IMR-90 (cell line): ENCODE measurements around the gene ZNF133. TPM values are rescaled to one million over a fixed set of nuclear protein-coding genes. Genes with fewer than 3 reads are reported as not detected.

Experiments used
- ATAC-seq: fragments of 200-7000 bp; cut with Tn5 transposase; 2 replicates; pipeline ENCODE4 v1.9.1; 2020; ENCODE audit warnings: low read depth, mild to moderate bottlenecking, moderate library complexity
- BruUV-seq: library from RNA; stranded (reverse); fragments of 400-500 nt; replicated peaks from 2 replicates; lab custom pipeline; 2021; lab: Mats Ljungman, UMichigan
- CTCF ChIA-PET: fragments of 300-600 bp; formaldehyde crosslinking; extraction: SDS; loops from one replicate; lab custom pipeline; 2021; ENCODE audit warnings: antibody characterized with exemption; lab: Yijun Ruan, JAX
- POLR2A ChIA-PET: fragments of 300-600 bp; sonication (Branson Sonifier 250); formaldehyde crosslinking; loops from one replicate; lab custom pipeline; 2022; ENCODE audit warnings: antibody characterized with exemption; ENCODE audit not compliant: unreplicated experiment; lab: Charles Lee
- DNase-seq: peaks from one replicate; pipeline ENCODE4 v3.0.0; 2013
- H2AFZ ChIP-seq: replicated peaks from 2 replicates; pipeline ENCODE3; 2013; ENCODE audit warnings: low read length, mild to moderate bottlenecking; ENCODE audit not compliant: poor library complexity
- H2AK5ac ChIP-seq: 2 replicates; pipeline ENCODE4 v1.6.1; 2013; ENCODE audit warnings: low read depth, low read length, inconsistent platforms
- H2AK9ac ChIP-seq: replicated peaks from 2 replicates; pipeline ENCODE3; 2013; ENCODE audit warnings: mild to moderate bottlenecking, low read depth, low read length, moderate library complexity; ENCODE audit not compliant: poor library complexity
- H2BK120ac ChIP-seq: 2 replicates; pipeline ENCODE4 v1.6.1; 2013; ENCODE audit warnings: low read depth, low read length, inconsistent platforms
- H2BK15ac ChIP-seq: 3 replicates; pipeline ENCODE4 v1.6.1; 2013; ENCODE audit warnings: low read depth, low read length, inconsistent platforms
- H2BK20ac ChIP-seq: 2 replicates; pipeline ENCODE4 v1.6.1; 2013; ENCODE audit warnings: low read depth, mild to moderate bottlenecking, inconsistent platforms, low read length, moderate library complexity
- H2BK5ac ChIP-seq: 2 replicates; pipeline ENCODE4 v1.6.1; 2013; ENCODE audit warnings: mild to moderate bottlenecking, low read depth, low read length, inconsistent platforms; ENCODE audit not compliant: poor library complexity, severe bottlenecking
- H3K14ac ChIP-seq: replicated peaks from 2 replicates; pipeline ENCODE4 v1.6.1; 2013; ENCODE audit warnings: low read depth, low read length, inconsistent platforms
- H3K18ac ChIP-seq: 2 replicates; pipeline ENCODE4 v1.6.1; 2013; ENCODE audit warnings: low read depth, low read length, control low read depth
- H3K23ac ChIP-seq: 2 replicates; pipeline ENCODE4 v1.6.1; 2013; ENCODE audit warnings: low read depth, low read length, inconsistent platforms
- H3K27ac ChIP-seq: 2 replicates; pipeline ENCODE4 v1.5.1; 2013; ENCODE audit warnings: mild to moderate bottlenecking, control low read depth, low read length; ENCODE audit not compliant: insufficient read depth
- H3K27me3 ChIP-seq: 2 replicates; pipeline ENCODE4 v1.6.1; 2013; ENCODE audit warnings: low read length; ENCODE audit not compliant: control insufficient read depth, insufficient read depth
- H3K36me3 ChIP-seq: 2 replicates; pipeline ENCODE4 v1.6.1; 2013; ENCODE audit warnings: low read length, mixed read lengths; ENCODE audit not compliant: control insufficient read depth, insufficient read depth
- H3K4ac ChIP-seq: 2 replicates; pipeline ENCODE4 v1.6.1; 2013; ENCODE audit warnings: low read depth, low read length, inconsistent platforms
- H3K4me1 ChIP-seq: 2 replicates; pipeline ENCODE4 v1.6.1; 2013; ENCODE audit warnings: low read length, mixed read lengths; ENCODE audit not compliant: control insufficient read depth, insufficient read depth
- H3K4me2 ChIP-seq: 2 replicates; pipeline ENCODE4 v1.6.1; 2013; ENCODE audit warnings: low read depth, mild to moderate bottlenecking, control low read depth, low read length, moderate library complexity
- H3K4me3 ChIP-seq: 2 replicates; pipeline ENCODE4 v1.5.1; 2013; ENCODE audit warnings: low read depth, mild to moderate bottlenecking, control low read depth, low read length, moderate library complexity; ENCODE audit not compliant: insufficient read depth
- H3K56ac ChIP-seq: 2 replicates; pipeline ENCODE4 v1.6.1; 2013; ENCODE audit warnings: low read length, inconsistent platforms; ENCODE audit not compliant: insufficient read depth; ENCODE audit errors: extremely low read depth
- H3K79me1 ChIP-seq, 2 experiments: 2 replicates each; pipeline ENCODE4 v1.6.1; 2013; ENCODE audit warnings: low read length in 2 of 2, inconsistent platforms in 1 of 2, low read depth in 1 of 2
- H3K9ac ChIP-seq: 2 replicates; pipeline ENCODE4 v1.6.1; 2013; ENCODE audit warnings: low read depth, low read length, control low read depth
- H3K9me1 ChIP-seq: 2 replicates; pipeline ENCODE4 v1.6.1; 2013; ENCODE audit warnings: low read length, inconsistent platforms; ENCODE audit not compliant: insufficient read depth
- H3K9me3 ChIP-seq: 2 replicates; pipeline ENCODE4 v1.6.1; 2013; ENCODE audit warnings: low read length; ENCODE audit not compliant: control insufficient read depth, insufficient read depth
- H4K20me1 ChIP-seq: 2 replicates; pipeline ENCODE4 v1.6.1; 2013; ENCODE audit warnings: low read length, inconsistent platforms; ENCODE audit not compliant: insufficient read depth
- H4K5ac ChIP-seq: 2 replicates; pipeline ENCODE4 v1.6.1; 2013; ENCODE audit warnings: mild to moderate bottlenecking, low read depth, low read length, control low read depth
- H4K8ac ChIP-seq, 2 experiments: 2 replicates each; pipeline ENCODE4 v1.6.1; 2013; ENCODE audit warnings: low read depth in 2 of 2, low read length in 2 of 2, control low read depth in 1 of 2, inconsistent platforms in 1 of 2
- H4K91ac ChIP-seq: 2 replicates; pipeline ENCODE4 v1.6.1; 2013; ENCODE audit warnings: low read depth, low read length, inconsistent platforms; ENCODE audit not compliant: insufficient read depth
- BHLHE40 ChIP-seq: fragments of 150-350 bp; IDR thresholded peaks from 2 replicates; pipeline ENCODE4 v1.6.1; 2016; ENCODE audit warnings: mild to moderate bottlenecking, low read depth, low read length
- CEBPB ChIP-seq: IDR thresholded peaks from 2 replicates; pipeline ENCODE4 v1.6.1; 2012; ENCODE audit warnings: low read depth, low read length, improper control_type of control experiment
- CHD1 ChIP-seq: IDR thresholded peaks from 2 replicates; pipeline ENCODE4 v1.6.1; 2012; ENCODE audit warnings: low read depth, low read length, improper control_type of control experiment
- CTCF ChIP-seq: conservative IDR thresholded peaks from 2 replicates; pipeline ENCODE4 v1.5.1; 2012; ENCODE audit warnings: mild to moderate bottlenecking, low read depth, low read length, improper control_type of control experiment
- ELK1 ChIP-seq: fragments of 150-350 bp; IDR thresholded peaks from 2 replicates; pipeline ENCODE4 v1.6.1; 2016; ENCODE audit warnings: low read depth, mild to moderate bottlenecking, low read length, moderate library complexity, borderline replicate concordance
- FOS ChIP-seq: fragments of 150-350 bp; IDR thresholded peaks from 2 replicates; pipeline ENCODE4 v1.6.1; 2016; ENCODE audit warnings: low read depth, low read length
- MAFK ChIP-seq: IDR thresholded peaks from 2 replicates; pipeline ENCODE4 v1.6.1; 2012; ENCODE audit warnings: low read depth, low read length, improper control_type of control experiment
- MXI1 ChIP-seq: IDR thresholded peaks from 2 replicates; pipeline ENCODE4 v1.6.1; 2012; ENCODE audit warnings: low read depth, mild to moderate bottlenecking, low read length, moderate library complexity, borderline replicate concordance
- NFE2L2 ChIP-seq: fragments of 150-350 bp; IDR thresholded peaks from 2 replicates; pipeline ENCODE4 v1.6.1; 2016; ENCODE audit warnings: low read depth, mild to moderate bottlenecking, low read length
- POLR2A ChIP-seq: IDR thresholded peaks from 2 replicates; pipeline ENCODE4 v1.6.1; 2012; ENCODE audit warnings: mild to moderate bottlenecking, low read depth, low read length
- RAD21 ChIP-seq: IDR thresholded peaks from 2 replicates; pipeline ENCODE4 v1.6.1; 2012; ENCODE audit warnings: low read length, improper control_type of control experiment
- RCOR1 ChIP-seq: IDR thresholded peaks from 2 replicates; pipeline ENCODE4 v1.6.1; 2012; ENCODE audit warnings: mild to moderate bottlenecking, low read length, improper control_type of control experiment; ENCODE audit not compliant: insufficient replicate concordance
- RFX5 ChIP-seq: IDR thresholded peaks from 2 replicates; pipeline ENCODE4 v1.8.0; 2012; ENCODE audit warnings: low read depth, mild to moderate bottlenecking, low read length, moderate library complexity
- SMC3 ChIP-seq: fragments of 150-350 bp; IDR thresholded peaks from 2 replicates; pipeline ENCODE4 v1.6.1; 2016; ENCODE audit warnings: low read depth, mild to moderate bottlenecking, antibody characterized with exemption, low read length, moderate library complexity
- WGBS, 2 experiments: methylation state at CpG; one replicate each; pipeline versions ENCODE4 v1.1.5 to v1.1.7; 2013; ENCODE audit warnings: missing lambda C conversion rate in 2 of 2; ENCODE audit not compliant: insufficient read length in 1 of 2; ENCODE audit errors: extremely low coverage in 2 of 2; 5-methylcytosine and 5-hydroxymethylcytosine counted together
- dilution Hi-C: fragments of 300-500 bp; cut with HindIII; formaldehyde crosslinking; loops from one replicate; pipeline ENCODE4 v1.14.3; 2018; ENCODE audit warnings: low sequenced_read_pairs; ENCODE audit not compliant: unreplicated experiment
- in situ Hi-C: fragments of 300-500 bp; cut with MboI; formaldehyde crosslinking; loops from 3 replicates; pipeline ENCODE4 v1.14.3; 2019; ENCODE audit warnings: low sequenced_read_pairs, inconsistent platforms, mixed read lengths
- intact Hi-C: fragments of 100-400 bp; cut with micrococcal nuclease; formaldehyde crosslinking; loops from 2 replicates; pipeline ENCODE4 v1.10.0; 2022
- polyA plus RNA-seq, 3 experiments: library from polyadenylated mRNA; depleted of rRNA; stranded (reverse); fragments of >200 nt; gene quantifications; 2 replicates each; pipeline ENCODE4 v1.2.3, GENCODE V29; 2012; ENCODE audit warnings: low replicate concordance in 1 of 3
- total RNA-seq: library from RNA; depleted of rRNA; stranded (reverse); fragments of >200 nt; gene quantifications from 2 replicates; pipeline ENCODE4 v1.2.3, GENCODE V29; 2012

Gene ZNF133
- total and polyA plus RNA-seq, 2 of the 4 experiments (the other 2 are of a cell fraction): 18.3 to 33.5 TPM

GRCh38 chr20:18321976-18322950 is 33.9 kb downstream of the ZNF133 start:
- Histone ChIP-seq H3K36me3 (no peaks in the 10 kb centered on the region), H3K23ac (no peak overlapping the region), H3K9me1 (no peaks in the 10 kb centered on the region), H2BK5ac (no peak overlapping the region), H3K4me2 (no peak overlapping the region), H3K4ac (no peak overlapping the region), H3K9ac (no peak overlapping the region), H3K4me1 (no peaks in the 10 kb centered on the region), H3K18ac (no peak overlapping the region), H4K8ac (no peak overlapping the region), H3K9me3 (no peaks in the 10 kb centered on the region), H4K20me1 (no peaks in the 10 kb centered on the region), H2AFZ (no peak overlapping the region), H2AK9ac (no peak overlapping the region), H4K91ac (no peak overlapping the region), H2BK20ac (no peak overlapping the region), H2AK5ac (no peak overlapping the region), H3K4me3 (no peak overlapping the region), H3K27me3 (no peaks in the 10 kb centered on the region), H4K5ac (no peak overlapping the region), H3K14ac (no peak overlapping the region), H2BK120ac (no peak overlapping the region), H3K79me1 (no peaks in the 10 kb centered on the region), H2BK15ac (no peak overlapping the region), H3K27ac (no peak overlapping the region), H3K56ac (no peak overlapping the region)
- TF ChIP-seq MAFK: no peak
- TF ChIP-seq SMC3: no peak
- no peak for TF ChIP-seq POLR2A
- no peak for TF ChIP-seq RAD21
- TF ChIP-seq RCOR1: no peak
- no peak for TF ChIP-seq NFE2L2
- TF ChIP-seq CEBPB: no peak
- no peak for TF ChIP-seq CHD1
- no peak for TF ChIP-seq BHLHE40
- TF ChIP-seq RFX5: no peak
- no peak for TF ChIP-seq MXI1
- no peak for TF ChIP-seq CTCF
- TF ChIP-seq FOS: no peak
- no peak for TF ChIP-seq ELK1
- ATAC-seq: no peak
- ChIA-PET CTCF (no interaction called here), POLR2A (interaction anchor here (0.6 kb wide), 1 partner anchor 276 kb away, joined by 4 read pairs; no protein-coding TSS in a partner anchor)
- no peak for DNase-seq
- intact Hi-C loops (no loop called here), in situ Hi-C loops (no loop called here), dilution Hi-C loops (no loop called here)
- 100% methylated on average over 2 of the region's 10 CpGs; no CpG with 5 or more reads in 1 of the 2 experiments for WGBS, 2 experiments
- no TSS peak for BruUV-seq
